ENCODE measurements around the gene SYNCRIP.

SYNCRIP gene

GRCh38 chr6:85612690-85613474 lies 29.8 kb downstream of the SYNCRIP start:
- no peak overlapping the region for H3K27ac ChIP-seq
- no peak for TF ChIP-seq CTCF (conservative IDR thresholded peaks at IDR 0.05)

DNA sequence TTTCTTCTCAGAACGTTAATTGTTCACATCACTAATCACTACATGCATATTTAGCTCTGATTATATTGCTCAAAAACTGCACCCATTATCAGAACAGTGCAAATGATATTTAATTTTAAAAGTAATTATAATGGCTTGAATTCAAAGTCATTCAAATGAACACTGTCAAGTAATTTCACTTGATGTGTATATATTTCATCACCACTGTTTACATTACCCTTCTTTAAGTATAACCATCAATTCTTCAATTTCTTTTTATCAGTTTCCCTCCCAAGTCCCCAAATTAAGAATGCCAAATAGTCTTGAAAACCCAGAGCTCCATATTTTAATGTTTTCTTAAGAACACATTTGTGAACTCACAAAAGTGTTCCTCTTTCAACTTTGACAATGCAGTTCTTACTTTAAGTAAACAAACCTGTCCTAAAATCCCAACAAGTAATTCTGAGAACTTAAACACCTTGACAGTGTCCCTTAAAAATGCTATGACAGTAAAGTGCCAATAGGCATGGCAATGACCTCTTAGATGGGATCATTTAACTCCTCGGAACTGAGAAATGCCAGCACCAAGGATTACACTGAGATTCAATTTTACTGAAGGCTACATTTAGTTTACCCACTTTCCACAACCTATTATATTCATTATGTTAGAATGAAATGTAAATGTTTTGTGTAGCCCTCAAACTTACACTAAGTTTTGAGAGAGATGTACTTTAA lies 32.3 kb downstream of the SYNCRIP start:
- no peak overlapping the region for H3K27ac ChIP-seq
- TF ChIP-seq CTCF (conservative IDR thresholded peaks at IDR 0.05) (no peak), ZFX (IDR thresholded peaks at IDR 0.05) (no peak)

GRCh38 chr6:85602100-85602499 lies 40.6 kb downstream of the SYNCRIP start:
- TF ChIP-seq ZFX (IDR thresholded peaks at IDR 0.05) (no peak), CTCF (conservative IDR thresholded peaks at IDR 0.05) (no peak)
- H3K27ac ChIP-seq, result no peak overlapping the region

DNA sequence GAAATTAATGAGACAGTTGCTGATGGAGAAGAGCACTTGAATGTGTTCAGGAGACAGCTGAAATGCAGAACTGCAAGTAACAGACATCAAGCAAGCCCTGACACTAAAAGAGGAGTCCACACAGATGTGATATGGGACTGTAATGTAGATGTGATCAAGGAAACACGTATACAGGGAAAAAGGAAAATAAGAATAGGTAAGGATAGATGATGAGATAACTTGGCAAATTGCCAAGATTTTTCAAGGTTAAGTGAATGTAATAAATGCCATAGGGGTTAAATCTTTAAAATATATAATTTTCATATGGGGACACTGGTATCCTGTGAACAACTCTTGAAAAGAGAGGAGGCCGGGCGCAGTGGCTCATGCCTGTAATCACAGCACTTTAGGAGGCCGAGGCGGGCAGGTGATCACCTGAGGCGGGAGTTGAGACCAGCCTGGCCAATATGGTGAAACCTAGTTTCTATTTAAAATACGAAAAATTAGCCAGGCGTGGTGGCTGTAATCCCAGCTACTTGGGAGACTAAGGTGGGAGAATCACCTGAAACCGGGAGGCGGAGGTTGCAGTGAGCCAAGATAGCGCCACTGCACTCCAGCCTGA lies 41.9 kb downstream of the SYNCRIP start:
- no peak overlapping the region for H3K27ac ChIP-seq
- TF ChIP-seq ZFX (IDR thresholded peaks at IDR 0.05), result no peak
- no peak for TF ChIP-seq CTCF (conservative IDR thresholded peaks at IDR 0.05)

DNA sequence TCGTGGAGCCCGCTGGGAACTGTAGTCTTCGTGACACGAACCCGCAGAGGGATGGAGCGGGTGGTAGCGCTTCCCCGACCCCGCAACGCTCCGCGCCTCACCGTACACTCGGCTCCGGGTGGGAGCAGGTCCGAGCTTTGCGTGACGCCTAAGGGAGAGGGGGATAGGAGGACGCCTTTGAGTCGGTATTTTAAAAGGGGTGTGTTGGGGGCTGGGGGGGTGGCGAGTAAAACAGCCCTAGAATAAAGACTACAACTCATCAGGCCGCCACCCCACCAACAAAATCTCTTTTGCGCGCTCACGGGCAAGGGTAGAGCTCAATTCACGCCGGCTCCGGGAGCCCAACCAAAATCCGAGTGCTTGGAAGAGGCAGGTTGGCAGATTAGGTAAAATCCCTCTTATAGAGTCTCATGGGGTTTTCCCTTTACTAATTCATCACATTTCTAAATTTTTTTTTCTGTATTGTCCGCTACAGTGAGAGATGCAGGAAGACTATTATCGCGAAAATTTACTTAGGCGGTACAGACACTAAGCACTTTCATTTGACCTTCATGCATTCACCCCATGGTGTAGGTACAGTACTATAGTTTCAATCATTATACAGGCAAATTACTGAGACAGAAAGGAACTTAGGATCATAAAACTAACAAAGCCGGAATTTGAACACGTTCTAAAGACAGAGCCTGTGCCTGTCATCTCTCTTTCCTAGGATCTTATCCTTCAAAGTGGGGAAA lies 48.3 kb downstream of the SYNCRIP start:
- peak overlapping the region; percentile 84 for H3K27ac ChIP-seq
- TF ChIP-seq CTCF (conservative IDR thresholded peaks at IDR 0.05) (no peak), ZFX (IDR thresholded peaks at IDR 0.05) (no peak)

GRCh38 chr6:85593438-85594196 lies 49.1 kb downstream of the SYNCRIP start, which contains the start of gene SNX14:
Gene SNX14 (minus strand): TSS chr6:85593858. CDS start chr6:85593718, 140 bp downstream.
- TF ChIP-seq ZFX (IDR thresholded peaks at IDR 0.05), result peak; percentile 69
- no peak for TF ChIP-seq CTCF (conservative IDR thresholded peaks at IDR 0.05)
- H3K27ac ChIP-seq, result peak within 1 kb of the TSS; percentile 84

Data from C4-2B (cell line).